ENCODE measurements around the gene EDNRB. TPM values are rescaled to one million over a fixed set of nuclear protein-coding genes. Genes with fewer than 3 reads are reported as not detected.
"Not testable (repeated sequence)": the region's sequence is repeated elsewhere in the genome, so short reads cannot be mapped to it uniquely, and the experiment has no call there.

EDNRB gene
- polyA plus RNA-seq, 10 donors, result 10.2 to 19.8 (median 14.1) TPM

DNA sequence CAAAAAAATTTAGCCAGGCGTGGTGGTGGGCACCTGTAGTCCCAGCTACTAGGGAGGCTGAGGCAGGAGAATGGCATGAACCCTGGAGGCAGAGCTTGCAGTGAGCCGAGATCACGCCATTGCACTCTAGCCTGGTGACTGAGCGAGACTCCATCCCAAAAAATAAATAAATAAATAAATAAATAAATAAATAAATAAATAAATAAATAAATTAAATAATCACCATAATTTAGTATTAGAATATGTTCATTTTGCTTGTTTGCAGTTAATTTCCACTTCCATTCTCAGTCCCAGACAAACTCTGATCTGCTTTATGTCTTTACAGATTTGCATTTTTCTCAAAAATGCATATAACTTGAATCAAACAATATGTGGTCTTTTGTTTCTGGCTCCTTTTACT, 70.6 kb downstream of the EDNRB start:
- not testable (repeated sequence) for DNase-seq

DNA sequence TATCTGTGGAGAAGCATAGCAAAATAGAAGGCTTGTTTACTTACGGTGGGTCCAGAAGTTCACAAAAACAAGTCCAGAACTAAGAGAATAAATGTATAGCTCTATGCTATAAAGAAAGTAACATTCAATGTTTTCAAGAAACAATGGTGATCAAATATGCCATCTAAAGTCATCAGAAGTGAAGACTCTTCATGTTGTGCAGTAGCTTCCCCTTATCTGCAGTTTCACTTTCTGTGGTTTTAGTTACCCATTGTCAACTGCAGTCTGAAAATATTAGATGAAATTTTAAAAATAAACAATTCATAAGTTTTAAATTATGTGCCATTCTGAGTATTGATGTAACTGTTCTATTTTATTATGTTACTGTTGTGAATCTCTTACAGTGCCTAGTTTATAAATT, 72.5 kb downstream of the EDNRB start:
- no peak for DNase-seq

Other genes starting within 250 kb of the EDNRB start
- 1 to 10 TPM; 3.9 to 7.6 (median 5.8) TPM for gene SLAIN1, start 221.1 kb downstream of the EDNRB start, polyA plus RNA-seq (ENCODE audit: insufficient read length in 10 of 10)